ENCODE data around the gene CSTPP1. TPM values are rescaled to one million over a fixed set of nuclear protein-coding genes. Genes with fewer than 3 reads are reported as not detected.

Gene CSTPP1
- total RNA-seq, 4 donors from 2014 or later: 31.8 to 42.1 (median 39.1) TPM

DNA sequence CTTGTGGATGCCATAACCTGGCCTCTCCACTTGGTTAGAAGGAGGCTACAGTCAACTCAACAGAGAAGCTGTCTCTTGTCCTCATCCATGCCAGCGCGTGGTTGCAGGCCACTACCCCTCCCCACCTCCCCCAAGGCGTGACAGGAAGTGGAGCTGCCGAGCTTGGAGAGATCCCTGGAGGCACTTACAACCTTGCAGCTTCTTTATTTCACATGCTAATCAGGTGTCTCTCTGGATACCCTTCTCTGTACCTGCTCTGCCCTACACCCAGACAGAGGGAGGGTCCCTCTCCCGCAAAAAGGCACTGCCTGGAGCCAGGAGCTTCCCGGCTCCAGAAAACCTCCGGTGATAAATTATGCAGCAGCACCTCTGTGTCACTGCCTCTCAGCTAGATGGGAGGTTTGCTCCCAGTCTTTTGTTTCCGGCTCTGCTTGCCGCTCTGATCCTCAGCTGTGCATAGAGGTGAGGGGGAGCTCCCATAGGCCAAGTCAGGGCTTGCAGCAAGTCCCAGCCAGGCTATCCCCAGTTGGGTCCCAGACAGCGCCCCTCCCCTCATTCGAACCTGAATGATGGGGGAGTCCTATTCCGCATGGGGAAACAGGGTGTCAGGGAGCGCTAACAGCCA is 23.9 kb upstream of the CSTPP1 start:
- no peak for DNase-seq
- H3K36me3 ChIP-seq: no peaks in the 10 kb centered on the region
- H3K27me3 ChIP-seq: no peaks in the 10 kb centered on the region
- no peak overlapping the region for H3K27ac ChIP-seq
- peaks cover 0 to 28% (median 9%) of the 10 kb centered on the region in 4 donors for H3K4me1 ChIP-seq
- H3K4me3 ChIP-seq: no peak overlapping the region
- H3K9me3 ChIP-seq: no peaks in the 10 kb centered on the region
- no peak for TF ChIP-seq POLR2A (IDR thresholded peaks at IDR 0.05)

- H3K36me3 ChIP-seq: no peaks in the 10 kb centered on the region
- H3K27me3 ChIP-seq: no peaks in the 10 kb centered on the region
- H3K9me3 ChIP-seq: no peaks in the 10 kb centered on the region
- peaks cover 0 to 28% (median 13%) of the 10 kb centered on the region in 4 donors for H3K4me1 ChIP-seq
- TF ChIP-seq, protein P1, sequence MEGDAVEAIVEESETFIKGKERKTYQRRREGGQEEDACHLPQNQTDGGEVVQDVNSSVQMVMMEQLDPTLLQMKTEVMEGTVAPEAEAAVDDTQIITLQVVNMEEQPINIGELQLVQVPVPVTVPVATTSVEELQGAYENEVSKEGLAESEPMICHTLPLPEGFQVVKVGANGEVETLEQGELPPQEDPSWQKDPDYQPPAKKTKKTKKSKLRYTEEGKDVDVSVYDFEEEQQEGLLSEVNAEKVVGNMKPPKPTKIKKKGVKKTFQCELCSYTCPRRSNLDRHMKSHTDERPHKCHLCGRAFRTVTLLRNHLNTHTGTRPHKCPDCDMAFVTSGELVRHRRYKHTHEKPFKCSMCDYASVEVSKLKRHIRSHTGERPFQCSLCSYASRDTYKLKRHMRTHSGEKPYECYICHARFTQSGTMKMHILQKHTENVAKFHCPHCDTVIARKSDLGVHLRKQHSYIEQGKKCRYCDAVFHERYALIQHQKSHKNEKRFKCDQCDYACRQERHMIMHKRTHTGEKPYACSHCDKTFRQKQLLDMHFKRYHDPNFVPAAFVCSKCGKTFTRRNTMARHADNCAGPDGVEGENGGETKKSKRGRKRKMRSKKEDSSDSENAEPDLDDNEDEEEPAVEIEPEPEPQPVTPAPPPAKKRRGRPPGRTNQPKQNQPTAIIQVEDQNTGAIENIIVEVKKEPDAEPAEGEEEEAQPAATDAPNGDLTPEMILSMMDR (IDR thresholded peaks at IDR 0.05): no peak
- no peak for TF ChIP-seq POLR2A (IDR thresholded peaks at IDR 0.05)
- H3K27ac ChIP-seq: no peak overlapping the region
- no peak overlapping the region for H3K4me3 ChIP-seq
- no peak for DNase-seq
Observed at GRCh38 chr11:46913484-46913883, 23.1 kb upstream of the CSTPP1 start.

DNA sequence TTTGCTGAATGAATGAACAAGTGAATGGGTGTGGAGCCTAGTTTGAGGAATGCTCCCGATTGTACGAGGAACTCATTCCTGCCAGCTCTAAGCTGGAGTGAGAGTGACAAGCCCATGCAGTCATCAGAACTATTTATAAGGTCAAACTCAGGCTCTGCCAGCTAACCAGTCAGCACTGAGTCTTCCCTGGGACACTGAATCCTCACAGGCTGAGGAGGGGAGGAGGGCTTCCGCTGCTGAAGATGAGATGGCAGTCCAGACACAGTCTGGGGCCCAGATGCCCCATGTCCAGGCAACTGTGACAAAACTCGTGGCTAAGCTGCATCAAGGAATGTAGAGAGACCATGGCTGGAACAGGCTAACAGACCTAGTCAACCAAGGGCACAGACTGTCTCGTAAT is 22.2 kb upstream of the CSTPP1 start:
- no peaks in the 10 kb centered on the region for H3K9me3 ChIP-seq
- TF ChIP-seq, protein P1 (IDR thresholded peaks at IDR 0.05): no peak
- TF ChIP-seq POLR2A (IDR thresholded peaks at IDR 0.05): no peak
- no peaks in the 10 kb centered on the region for H3K27me3 ChIP-seq
- H3K27ac ChIP-seq: no peak overlapping the region
- no peak for DNase-seq
- no peaks in the 10 kb centered on the region for H3K36me3 ChIP-seq
- H3K4me3 ChIP-seq: no peak overlapping the region
- H3K4me1 ChIP-seq: peaks cover 0 to 36% (median 13%) of the 10 kb centered on the region in 4 donors

DNA sequence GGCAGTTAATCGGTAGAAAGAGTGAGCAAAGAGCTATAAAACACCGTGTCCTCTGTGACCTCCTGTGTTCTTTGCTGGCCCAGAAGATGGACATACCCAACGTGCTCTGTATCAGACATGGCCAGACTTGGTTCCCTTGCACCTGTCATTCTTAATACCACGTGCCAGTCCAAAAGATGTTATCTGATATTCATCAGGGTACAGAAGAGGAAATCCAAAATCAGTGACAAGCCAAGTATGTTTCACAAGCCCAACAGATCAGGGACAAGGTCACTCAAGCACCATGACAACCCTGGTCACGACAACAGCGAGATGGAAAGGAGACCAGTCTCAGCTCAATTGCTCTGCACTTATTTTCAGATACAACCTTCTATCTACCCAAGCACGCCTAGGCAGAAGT is 21.7 kb upstream of the CSTPP1 start:
- H3K4me1 ChIP-seq: peaks cover 0 to 38% (median 13%) of the 10 kb centered on the region in 4 donors
- TF ChIP-seq, protein P1 (IDR thresholded peaks at IDR 0.05): no peak
- TF ChIP-seq POLR2A (IDR thresholded peaks at IDR 0.05): no peak
- no peaks in the 10 kb centered on the region for H3K36me3 ChIP-seq
- no peak overlapping the region for H3K27ac ChIP-seq
- DNase-seq: no peak
- H3K27me3 ChIP-seq: no peaks in the 10 kb centered on the region
- H3K4me3 ChIP-seq: no peak overlapping the region
- no peaks in the 10 kb centered on the region for H3K9me3 ChIP-seq

- Histone ChIP-seq H3K27ac (peak overlapping the region; percentile 54 to 73 (median 58)), H3K27me3 (no peaks in the 10 kb centered on the region), H3K9me3 (no peaks in the 10 kb centered on the region), H3K36me3 (no peaks in the 10 kb centered on the region), H3K4me1 (peaks cover 0 to 38% (median 13%) of the 10 kb centered on the region in 4 donors), H3K4me3 (peak overlapping the region; percentile 58 to 89 (median 70))
- peak in 2 of 3 donors; percentile 59 to 63 for DNase-seq
- TF ChIP-seq, protein P1 (IDR thresholded peaks at IDR 0.05): peak in 3 of 6 experiments; percentile 12 to 19 (median 15)
- TF ChIP-seq POLR2A (IDR thresholded peaks at IDR 0.05): no peak
Observed at GRCh38 chr11:46916286-46917108, 20.1 kb upstream of the CSTPP1 start.

Measured in Peyer's patch (tissue), 4 donors.